ENCODE measurements around the gene PATJ. TPM values are rescaled to one million over a fixed set of nuclear protein-coding genes. Genes with fewer than 3 reads are reported as not detected.

PATJ gene
- total and polyA plus RNA-seq, 2 experiments from 2014 or later, result 35.3 to 68.4 TPM

- no peak overlapping the region for H3K4me3 ChIP-seq
- TF ChIP-seq EZH2 (IDR thresholded peaks at IDR 0.05; ENCODE audit: low read depth, unreplicated experiment) (no peak), EZH2phosphoT487 (IDR thresholded peaks at IDR 0.05; ENCODE audit: unreplicated experiment) (no peak), STAT1 (IDR thresholded peaks at IDR 0.05; ENCODE audit: unreplicated experiment) (no peak), NANOG (IDR thresholded peaks at IDR 0.05; ENCODE audit: borderline replicate concordance) (no peak), JUNB (IDR thresholded peaks at IDR 0.05; ENCODE audit: unreplicated experiment) (no peak), REST (IDR thresholded peaks at IDR 0.05; ENCODE audit: unreplicated experiment) (no peak), ZNF114 (CRISPR knock-in tag; IDR thresholded peaks at IDR 0.05) (no peak), POLR2AphosphoS5 (IDR thresholded peaks at IDR 0.05; ENCODE audit: low read depth) (no peak), CTCF (conservative IDR thresholded peaks at IDR 0.05; ENCODE audit: low read depth in 2 of 2) (no peak)
- H3K27me3 ChIP-seq (ENCODE audit: insufficient read depth), result no peaks in the 10 kb centered on the region
- Mint-ChIP-seq H3K9me3 (no peaks in the 10 kb centered on the region; the same call in 2 of the 3 replicates), H3K4me1 (peaks cover 12% of the 10 kb centered on the region), H3K27ac (0 out of 2 replicates have a peak overlapping the region, but pooled peaks have one; percentile 5), H3K27me3 (ENCODE audit: insufficient read depth, low read depth, poor library complexity) (no peaks in the 10 kb centered on the region), H3K36me3 (ENCODE audit: low read depth) (peaks cover 7% of the 10 kb centered on the region; the same call in 2 of the 3 replicates), H3K4me3 (no peak overlapping the region)
- no peaks in the 10 kb centered on the region for H3K36me3 ChIP-seq (ENCODE audit: insufficient read depth)
- no peak overlapping the region for H3K27ac ChIP-seq (ENCODE audit: low read depth)
- no peaks in the 10 kb centered on the region for H4K20me1 ChIP-seq (replicated peaks; ENCODE audit: insufficient read depth)
- H3F3A ChIP-seq (replicated peaks; ENCODE audit: low read depth), result no peaks in the 10 kb centered on the region
- H3K79me2 ChIP-seq (replicated peaks; ENCODE audit: insufficient read depth), result no peaks in the 10 kb centered on the region
- no peak overlapping the region for H2AFZ ChIP-seq
- no peak overlapping the region for H3K4me2 ChIP-seq
- H3K4me1 ChIP-seq (ENCODE audit: insufficient read depth), result peaks cover under 1% of the 10 kb centered on the region; the same call in 1 of the 2 replicates
- DNase-seq (ENCODE audit: low spot score) (no peak), ATAC-seq (no peak)
- no peaks in the 10 kb centered on the region for H3K9me2 ChIP-seq (ENCODE audit: insufficient read depth)
These were observed 97.4 kb downstream of the PATJ start for GRCh38 chr1:61839679-61840078.

- H3K27ac Mint-ChIP-seq, result peak overlapping the region; percentile 45; the same call in 1 of the 2 replicates
- TF ChIP-seq CREB1 (CRISPR knock-in tag; IDR thresholded peaks at IDR 0.05; ENCODE audit: low read depth), result no peak
- TF ChIP-seq ZNF331 (CRISPR knock-in tag; IDR thresholded peaks at IDR 0.05; ENCODE audit: low read depth), result no peak
- no peak for TF ChIP-seq CTCF (conservative IDR thresholded peaks at IDR 0.05; ENCODE audit: low read depth in 2 of 2)
These were observed 99.8 kb downstream of the PATJ start for GRCh38 chr1:61842036-61842435.

More at GRCh38 chr1:61842036-61842435, 99.8 kb downstream of the PATJ start:
- no peak overlapping the region for H3K4me3 ChIP-seq
- H3K27me3 ChIP-seq (ENCODE audit: insufficient read depth), result no peaks in the 10 kb centered on the region
- H3F3A ChIP-seq (replicated peaks; ENCODE audit: low read depth), result no peaks in the 10 kb centered on the region
- H3K27me3 Mint-ChIP-seq (ENCODE audit: insufficient read depth, low read depth, poor library complexity), result no peaks in the 10 kb centered on the region
- ATAC-seq, result no peak
- no peaks in the 10 kb centered on the region for H3K79me2 ChIP-seq (replicated peaks; ENCODE audit: insufficient read depth)
- no peak for DNase-seq (ENCODE audit: low spot score)
- H3K4me1 Mint-ChIP-seq, result peaks cover 21% of the 10 kb centered on the region
- no peaks in the 10 kb centered on the region for H4K20me1 ChIP-seq (replicated peaks; ENCODE audit: insufficient read depth)
- no peak overlapping the region for H3K4me3 Mint-ChIP-seq
- H3K9me2 ChIP-seq (ENCODE audit: insufficient read depth), result no peaks in the 10 kb centered on the region
- H3K4me1 ChIP-seq (ENCODE audit: insufficient read depth), result peaks cover 11% of the 10 kb centered on the region
- no peaks in the 10 kb centered on the region; the same call in 2 of the 3 replicates for H3K9me3 Mint-ChIP-seq
- no peak overlapping the region for H2AFZ ChIP-seq
- peaks cover 9% of the 10 kb centered on the region; the same call in 2 of the 3 replicates for H3K36me3 Mint-ChIP-seq (ENCODE audit: low read depth)
- no peaks in the 10 kb centered on the region for H3K36me3 ChIP-seq (ENCODE audit: insufficient read depth)
- H3K27ac ChIP-seq (ENCODE audit: low read depth), result peak overlapping the region; percentile 63
- no peak overlapping the region for H3K4me2 ChIP-seq
